Measurements from ENCODE around the gene SLC35F5. TPM values are rescaled to one million over a fixed set of nuclear protein-coding genes. Genes with fewer than 3 reads are reported as not detected.

SLC35F5 gene
- total RNA-seq, 4 donors from 2014 or later = 43.9 to 75.3 (median 58.0) TPM

DNA sequence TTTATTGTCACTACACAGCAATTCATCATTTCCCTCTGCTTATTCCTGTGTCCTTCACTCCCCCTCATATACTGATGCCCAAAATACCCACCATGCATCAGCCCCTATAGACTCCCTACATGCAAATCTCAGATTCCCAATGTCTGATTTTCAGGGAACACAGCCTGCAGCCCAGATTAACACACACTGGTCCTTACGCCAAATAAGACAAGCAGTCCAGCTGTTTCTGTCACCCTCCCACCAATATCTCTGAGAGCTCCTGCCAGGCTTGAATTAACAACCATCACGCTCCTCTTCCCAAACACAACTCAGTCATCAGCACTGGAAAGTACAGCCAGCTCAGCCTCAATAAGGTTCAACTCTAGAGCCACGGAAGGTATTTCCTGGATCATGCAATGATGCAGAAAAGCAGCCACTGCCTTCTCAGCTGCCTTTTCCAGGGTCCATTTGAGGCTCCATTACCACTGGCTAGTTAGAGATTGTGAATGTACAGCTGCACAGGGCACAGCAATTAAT lies 39.0 kb upstream of the SLC35F5 start:
- Histone ChIP-seq H3K27ac (no peak overlapping the region), H3K4me3 (no peak overlapping the region), H3K4me1 (peaks cover 0 to 5% (median 0%) of the 10 kb centered on the region in 3 donors), H3K27me3 (no peaks in the 10 kb centered on the region), H3K36me3 (no peaks in the 10 kb centered on the region), H3K9me3 (no peaks in the 10 kb centered on the region)
- no peak for DNase-seq
- TF ChIP-seq, protein P1, sequence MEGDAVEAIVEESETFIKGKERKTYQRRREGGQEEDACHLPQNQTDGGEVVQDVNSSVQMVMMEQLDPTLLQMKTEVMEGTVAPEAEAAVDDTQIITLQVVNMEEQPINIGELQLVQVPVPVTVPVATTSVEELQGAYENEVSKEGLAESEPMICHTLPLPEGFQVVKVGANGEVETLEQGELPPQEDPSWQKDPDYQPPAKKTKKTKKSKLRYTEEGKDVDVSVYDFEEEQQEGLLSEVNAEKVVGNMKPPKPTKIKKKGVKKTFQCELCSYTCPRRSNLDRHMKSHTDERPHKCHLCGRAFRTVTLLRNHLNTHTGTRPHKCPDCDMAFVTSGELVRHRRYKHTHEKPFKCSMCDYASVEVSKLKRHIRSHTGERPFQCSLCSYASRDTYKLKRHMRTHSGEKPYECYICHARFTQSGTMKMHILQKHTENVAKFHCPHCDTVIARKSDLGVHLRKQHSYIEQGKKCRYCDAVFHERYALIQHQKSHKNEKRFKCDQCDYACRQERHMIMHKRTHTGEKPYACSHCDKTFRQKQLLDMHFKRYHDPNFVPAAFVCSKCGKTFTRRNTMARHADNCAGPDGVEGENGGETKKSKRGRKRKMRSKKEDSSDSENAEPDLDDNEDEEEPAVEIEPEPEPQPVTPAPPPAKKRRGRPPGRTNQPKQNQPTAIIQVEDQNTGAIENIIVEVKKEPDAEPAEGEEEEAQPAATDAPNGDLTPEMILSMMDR (IDR thresholded peaks at IDR 0.05) = no peak
- no peak for TF ChIP-seq POLR2A (IDR thresholded peaks at IDR 0.05)
- WGBS, 2 donors = 77 to 83% methylated on average over 3 of the region's 3 CpGs
- intact Hi-C loops (cut with DNase I) = no loop called here

DNA sequence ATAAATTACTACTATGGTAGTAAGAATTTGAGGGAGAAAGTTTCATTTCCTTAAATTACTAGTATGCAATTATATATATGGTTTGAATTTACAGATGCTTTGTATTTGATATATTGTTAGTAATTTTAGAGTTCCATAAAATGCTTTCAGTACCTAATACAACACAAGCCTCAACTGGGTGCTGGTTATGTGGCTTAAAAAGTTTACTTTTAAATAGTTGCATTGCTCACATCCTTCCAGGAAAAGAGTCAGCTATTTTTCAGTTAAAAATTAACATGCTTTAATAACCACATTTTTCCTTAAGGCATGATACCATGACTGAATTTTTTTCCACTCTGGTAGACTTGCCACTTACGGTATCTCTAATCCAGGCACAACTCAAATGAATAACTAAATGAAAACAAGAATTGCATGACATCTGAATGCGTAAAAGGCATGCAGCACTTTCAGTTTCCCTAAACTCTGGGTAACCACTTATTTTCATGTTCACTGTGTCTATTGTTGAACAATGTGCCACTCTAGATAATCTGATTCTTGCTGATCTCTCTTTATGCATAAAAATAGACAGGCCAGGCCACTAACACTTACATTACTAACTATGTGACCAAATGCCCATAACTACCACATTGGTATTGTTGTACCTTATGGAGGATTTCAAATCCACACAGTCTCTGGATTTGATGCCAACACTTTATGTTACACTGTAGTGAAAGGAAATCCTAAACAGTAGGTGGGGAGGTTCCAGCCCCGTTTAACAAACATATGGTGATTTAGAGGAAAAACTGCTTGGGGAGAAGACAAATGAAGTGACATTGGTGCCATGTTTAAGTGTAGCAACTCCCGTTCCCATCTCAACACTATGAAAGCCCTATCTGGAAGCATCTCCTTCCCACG lies 35.5 kb upstream of the SLC35F5 start:
- H3K9me3 ChIP-seq = no peaks in the 10 kb centered on the region
- no peaks in the 10 kb centered on the region for H3K27me3 ChIP-seq
- no peak overlapping the region for H3K4me3 ChIP-seq
- no peak for TF ChIP-seq POLR2A (IDR thresholded peaks at IDR 0.05)
- TF ChIP-seq, protein P1 (IDR thresholded peaks at IDR 0.05) = no peak
- no peak overlapping the region for H3K27ac ChIP-seq
- intact Hi-C loops (cut with DNase I) = no loop called here
- no peaks in the 10 kb centered on the region for H3K36me3 ChIP-seq
- WGBS, 2 donors = 36 to 39% methylated on average over 5 of the region's 5 CpGs
- peaks cover 0 to 5% (median 0%) of the 10 kb centered on the region in 3 donors for H3K4me1 ChIP-seq
- DNase-seq = no peak

DNA sequence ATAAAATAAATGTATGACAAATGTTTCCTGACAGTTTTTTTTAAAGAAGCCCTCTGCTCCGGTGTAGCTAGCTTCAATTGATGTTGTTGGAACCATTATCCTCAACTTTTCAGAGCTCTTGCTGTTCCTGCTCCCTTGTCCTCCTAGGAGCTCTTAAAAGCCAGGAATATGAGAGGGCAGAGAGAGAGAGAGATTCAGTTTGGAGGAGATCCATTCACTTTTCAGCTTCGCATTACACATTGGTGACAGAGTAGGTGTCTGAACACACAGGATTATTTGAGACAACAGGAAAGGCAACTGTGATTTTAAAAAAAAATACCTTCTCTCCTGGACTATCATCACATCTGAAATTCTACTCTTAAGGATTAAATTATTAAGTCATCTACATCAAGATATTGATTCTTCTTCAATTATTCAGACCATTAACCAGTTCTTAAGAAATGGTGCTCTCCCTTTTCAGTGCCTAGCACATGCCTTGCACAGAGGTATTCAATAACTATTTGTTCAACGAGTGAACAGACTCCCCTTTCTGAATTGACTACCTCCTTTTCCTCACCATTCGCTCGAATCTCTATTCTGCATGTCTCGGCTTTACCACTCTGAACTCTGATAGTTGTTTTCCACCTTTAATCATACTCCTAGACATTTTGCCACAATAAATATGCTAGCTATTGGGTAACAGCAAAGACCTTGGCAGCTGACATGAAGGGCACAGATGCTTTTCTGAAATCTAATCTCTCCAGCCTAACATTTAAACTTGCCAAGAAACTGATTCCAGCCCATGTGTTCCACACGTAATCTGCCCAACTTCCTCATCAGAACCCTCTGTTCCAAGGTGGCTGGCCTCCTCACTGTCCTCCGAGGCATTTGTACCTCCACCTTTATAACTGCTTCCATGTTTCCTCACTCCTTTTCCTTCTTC lies 28.6 kb upstream of the SLC35F5 start:
- no peaks in the 10 kb centered on the region for H3K36me3 ChIP-seq
- H3K4me3 ChIP-seq = no peak overlapping the region
- intact Hi-C loops (cut with DNase I) = no loop called here
- no peaks in the 10 kb centered on the region for H3K27me3 ChIP-seq
- WGBS, 2 donors = 67 to 69% methylated on average over 8 of the region's 8 CpGs
- no peaks in the 10 kb centered on the region for H3K4me1 ChIP-seq
- no peaks in the 10 kb centered on the region for H3K9me3 ChIP-seq
- no peak for DNase-seq
- no peak overlapping the region for H3K27ac ChIP-seq
- TF ChIP-seq, protein P1 (IDR thresholded peaks at IDR 0.05) = no peak
- TF ChIP-seq POLR2A (IDR thresholded peaks at IDR 0.05) = no peak

DNA sequence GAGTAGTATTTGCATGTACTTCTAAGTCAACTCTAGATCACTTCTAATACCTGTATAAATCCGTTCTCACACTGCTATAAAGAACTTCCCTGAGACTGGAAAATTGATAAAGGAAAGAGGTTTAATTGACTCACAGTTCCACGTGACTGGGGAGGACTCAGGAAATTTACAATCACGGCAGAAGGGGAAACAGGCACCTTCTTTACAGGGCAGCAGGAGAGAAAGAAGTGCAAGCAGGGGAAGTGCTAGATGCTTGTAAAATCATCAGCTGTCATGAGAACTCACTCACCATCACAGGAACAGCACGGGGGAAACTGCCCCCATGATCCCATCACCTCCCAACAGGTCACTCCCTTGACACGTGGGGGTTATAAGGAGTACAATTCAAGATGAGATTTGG lies 24.0 kb upstream of the SLC35F5 start:
- Histone ChIP-seq H3K4me3 (no peak overlapping the region), H3K36me3 (no peaks in the 10 kb centered on the region), H3K9me3 (no peaks in the 10 kb centered on the region), H3K4me1 (no peaks in the 10 kb centered on the region), H3K27me3 (peaks cover 0 to 3% (median 0%) of the 10 kb centered on the region in 4 donors), H3K27ac (no peak overlapping the region)
- 54 to 58% methylated on average over 5 of the region's 5 CpGs for WGBS, 2 donors
- intact Hi-C loops (cut with DNase I) = no loop called here
- TF ChIP-seq POLR2A (IDR thresholded peaks at IDR 0.05) = no peak
- TF ChIP-seq, protein P1 (IDR thresholded peaks at IDR 0.05) = no peak
- DNase-seq = no peak
